ENCODE results near the gene MRPL44.
"Not testable (repeated sequence)": the region's sequence is repeated elsewhere in the genome, so short reads cannot be mapped to it uniquely, and the experiment has no call there.

Gene MRPL44

DNA sequence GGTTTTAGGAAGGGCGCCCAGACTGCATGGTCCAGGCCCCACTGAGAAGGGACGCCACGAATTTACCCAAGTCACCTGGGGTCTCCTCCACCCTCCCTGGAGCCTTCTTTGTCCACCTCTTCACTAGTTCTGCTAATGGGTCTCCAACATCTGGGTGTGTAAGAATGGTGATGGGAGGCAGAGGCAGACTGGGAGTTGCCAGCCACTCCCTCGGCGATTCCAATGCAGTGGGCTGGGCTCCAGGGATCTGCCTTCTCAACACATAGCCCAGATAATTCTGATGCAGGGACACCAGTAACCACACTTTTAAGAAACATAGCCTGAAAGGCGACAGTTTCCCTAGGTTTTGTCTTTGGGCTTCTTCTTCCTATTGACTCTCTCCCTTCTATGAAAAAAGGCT, 39.1 kb downstream of the MRPL44 start:
- H3K27ac ChIP-seq, result no peak overlapping the region
- TF ChIP-seq, protein P1, sequence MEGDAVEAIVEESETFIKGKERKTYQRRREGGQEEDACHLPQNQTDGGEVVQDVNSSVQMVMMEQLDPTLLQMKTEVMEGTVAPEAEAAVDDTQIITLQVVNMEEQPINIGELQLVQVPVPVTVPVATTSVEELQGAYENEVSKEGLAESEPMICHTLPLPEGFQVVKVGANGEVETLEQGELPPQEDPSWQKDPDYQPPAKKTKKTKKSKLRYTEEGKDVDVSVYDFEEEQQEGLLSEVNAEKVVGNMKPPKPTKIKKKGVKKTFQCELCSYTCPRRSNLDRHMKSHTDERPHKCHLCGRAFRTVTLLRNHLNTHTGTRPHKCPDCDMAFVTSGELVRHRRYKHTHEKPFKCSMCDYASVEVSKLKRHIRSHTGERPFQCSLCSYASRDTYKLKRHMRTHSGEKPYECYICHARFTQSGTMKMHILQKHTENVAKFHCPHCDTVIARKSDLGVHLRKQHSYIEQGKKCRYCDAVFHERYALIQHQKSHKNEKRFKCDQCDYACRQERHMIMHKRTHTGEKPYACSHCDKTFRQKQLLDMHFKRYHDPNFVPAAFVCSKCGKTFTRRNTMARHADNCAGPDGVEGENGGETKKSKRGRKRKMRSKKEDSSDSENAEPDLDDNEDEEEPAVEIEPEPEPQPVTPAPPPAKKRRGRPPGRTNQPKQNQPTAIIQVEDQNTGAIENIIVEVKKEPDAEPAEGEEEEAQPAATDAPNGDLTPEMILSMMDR (IDR thresholded peaks at IDR 0.05), result no peak
- no peak for TF ChIP-seq ZFX (IDR thresholded peaks at IDR 0.05; ENCODE audit: borderline replicate concordance)

DNA sequence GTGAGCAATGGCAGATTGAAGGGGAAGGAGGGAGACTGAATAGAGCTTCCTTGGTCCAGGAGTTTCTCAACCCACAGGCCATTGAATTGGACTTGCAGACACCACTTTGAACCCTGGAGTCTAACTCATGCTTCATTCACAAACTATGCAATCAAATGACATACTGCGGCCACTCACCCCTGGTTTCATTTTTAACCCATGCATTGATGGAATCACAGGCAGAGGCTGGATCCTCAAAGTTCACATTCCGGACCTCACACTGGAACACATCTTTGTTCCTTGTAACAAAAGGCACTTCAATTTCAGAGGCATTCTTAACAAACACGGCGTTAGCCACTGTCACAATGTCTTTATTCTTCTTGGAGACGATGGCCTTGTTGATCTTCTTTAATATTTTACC, 40.7 kb downstream of the MRPL44 start:
- H3K27ac ChIP-seq, result no peak overlapping the region
- no peak for TF ChIP-seq ZFX (IDR thresholded peaks at IDR 0.05; ENCODE audit: borderline replicate concordance)
- TF ChIP-seq, protein P1 (IDR thresholded peaks at IDR 0.05), result no peak

DNA sequence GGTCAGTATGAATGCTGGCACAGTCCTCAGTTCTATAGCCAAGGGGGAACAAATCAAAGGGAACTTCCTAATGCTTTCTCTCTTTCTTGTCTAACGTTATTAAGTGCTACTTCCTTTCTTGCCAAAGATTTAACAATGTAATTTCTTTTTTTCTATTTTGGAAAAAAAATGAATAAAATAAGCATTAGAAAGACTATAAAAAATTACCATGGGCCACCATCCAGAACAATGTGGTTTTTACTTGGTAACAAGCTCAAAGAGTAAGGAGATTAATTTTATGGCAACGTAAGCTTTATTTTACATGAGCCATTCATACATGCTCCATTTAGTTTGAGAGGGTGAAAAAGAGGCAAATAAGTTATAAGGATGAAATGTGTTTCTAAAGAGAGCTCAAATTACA, 41.7 kb downstream of the MRPL44 start:
- TF ChIP-seq, protein P1 (IDR thresholded peaks at IDR 0.05), result no peak
- TF ChIP-seq ZFX (IDR thresholded peaks at IDR 0.05; ENCODE audit: borderline replicate concordance), result no peak
- H3K27ac ChIP-seq, result no peak overlapping the region

DNA sequence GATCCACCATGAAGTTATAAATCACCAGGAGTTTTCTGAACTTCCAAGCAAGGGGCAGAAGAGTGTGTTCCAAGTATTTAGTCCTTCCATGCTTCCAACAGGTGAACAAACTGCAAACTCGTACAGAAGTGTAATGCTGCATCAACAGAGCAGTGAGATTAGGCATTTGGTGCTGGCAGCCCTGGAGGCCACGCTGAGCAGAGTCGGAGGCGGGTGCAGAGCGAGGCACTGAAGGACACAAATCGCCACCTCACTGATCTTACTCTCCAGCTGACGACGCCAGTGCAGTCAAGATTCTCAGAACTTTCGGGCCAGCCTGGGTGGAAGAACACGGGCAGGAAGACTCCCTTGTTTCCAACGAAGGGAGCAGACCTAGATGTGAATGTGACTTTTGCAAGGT, 42.6 kb downstream of the MRPL44 start:
- H3K27ac ChIP-seq, result no peak overlapping the region
- TF ChIP-seq, protein P1 (IDR thresholded peaks at IDR 0.05), result no peak
- no peak for TF ChIP-seq ZFX (IDR thresholded peaks at IDR 0.05; ENCODE audit: borderline replicate concordance)

DNA sequence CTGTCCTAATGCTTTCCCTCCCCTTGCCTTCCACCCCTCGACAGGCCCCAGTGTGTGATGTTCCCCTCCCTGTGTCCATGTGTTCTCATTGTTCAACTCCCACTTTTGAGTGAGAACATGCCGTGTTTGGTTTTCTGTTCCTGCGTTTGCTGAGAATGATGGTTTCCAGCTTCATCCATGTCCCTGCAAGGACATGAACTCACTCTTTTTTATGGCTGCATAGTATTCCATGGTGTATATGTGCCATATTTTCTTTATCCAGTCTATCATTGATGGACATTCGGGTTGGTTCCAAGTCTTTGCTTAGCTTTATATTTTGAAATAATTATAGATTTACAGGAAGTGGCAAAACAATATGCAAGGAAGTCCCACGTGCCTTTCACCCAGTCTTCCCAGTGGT, 43.4 kb downstream of the MRPL44 start:
- not testable (repeated sequence) for H3K27ac ChIP-seq

DNA sequence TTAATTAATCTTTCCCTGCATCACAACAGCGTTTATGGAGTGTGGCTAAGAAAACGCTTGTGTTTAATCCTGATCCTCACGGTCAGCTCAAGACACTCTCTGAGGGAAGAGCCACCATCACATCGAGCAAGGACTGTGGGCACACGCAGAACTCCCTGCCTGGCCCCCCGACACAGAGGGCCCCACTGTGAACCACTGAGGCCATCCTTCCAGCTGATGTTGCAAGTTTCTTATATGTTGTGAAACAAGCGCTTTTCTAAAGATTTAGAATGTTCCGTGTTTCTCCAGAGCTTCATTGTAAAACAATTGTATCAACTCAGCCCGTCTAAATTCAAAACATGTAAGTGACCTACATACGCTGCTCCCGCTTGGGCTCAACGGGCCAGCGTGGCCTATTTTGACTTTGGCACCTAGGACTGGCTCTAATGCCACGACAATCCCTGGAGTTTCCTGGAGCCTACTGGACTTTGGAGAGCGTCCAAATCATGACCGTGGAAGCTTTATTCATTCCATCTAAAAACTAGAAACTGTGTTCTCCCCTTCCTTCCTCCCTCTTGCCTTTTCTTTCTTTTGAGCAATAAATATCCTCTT, 46.9 kb downstream of the MRPL44 start:
- TF ChIP-seq, protein P1 (IDR thresholded peaks at IDR 0.05), result no peak
- TF ChIP-seq ZFX (IDR thresholded peaks at IDR 0.05; ENCODE audit: borderline replicate concordance), result no peak
- H3K27ac ChIP-seq, result no peak overlapping the region

DNA sequence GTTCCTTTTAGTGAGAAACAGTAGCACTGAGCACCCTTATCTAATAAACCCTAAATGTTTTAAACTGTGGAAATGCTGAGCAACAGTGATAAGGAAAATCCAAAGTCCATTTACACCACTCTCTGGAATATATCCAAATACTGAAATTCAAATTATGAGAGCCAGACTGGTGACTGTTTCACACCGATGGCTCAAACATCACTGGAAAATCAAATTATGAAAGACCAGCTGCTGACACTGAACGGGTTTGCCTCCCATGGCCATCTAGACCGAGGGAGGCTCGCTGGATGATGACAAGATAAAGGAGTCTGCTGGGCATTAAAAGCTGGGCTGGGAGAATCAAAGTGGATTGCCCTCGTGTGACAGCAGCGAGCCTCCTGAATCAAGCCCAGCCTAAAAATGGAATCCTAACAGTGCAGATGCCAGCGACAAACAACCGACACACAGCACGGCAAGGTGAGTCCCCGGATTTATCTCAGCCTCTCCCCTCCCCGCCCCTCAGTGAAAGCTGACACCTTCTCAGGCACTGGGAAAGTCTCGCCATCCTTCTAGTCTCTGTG, 51.5 kb downstream of the MRPL44 start:
- no peak overlapping the region for H3K27ac ChIP-seq
- no peak for TF ChIP-seq ZFX (IDR thresholded peaks at IDR 0.05; ENCODE audit: borderline replicate concordance)
- TF ChIP-seq, protein P1 (IDR thresholded peaks at IDR 0.05), result no peak
